Heart left ventricle (tissue), 13 donors: ENCODE measurements around the gene FGF22.

ENCODE experiments used
- POLR2A ChIP-seq, 2 donors: fragments of 450-650 bp; IDR thresholded peaks; one replicate each; pipeline ENCODE4 v1.6.1; 2017; ENCODE audit warnings: antibody characterized with exemption in 2 of 2, mild to moderate bottlenecking in 2 of 2, moderate library complexity in 2 of 2
- TF ChIP-seq, protein P1 (sequence below), 12 donors: fragments of 200-600 bp; sonication (generic) in 4 of 12; IDR thresholded peaks; one replicate each; pipeline versions ENCODE4 v1.5.0 to v1.8.0; 2018 to 2022; ENCODE audit warnings: antibody characterized with exemption in 12 of 12, mild to moderate bottlenecking in 5 of 12
- donor health status: ischemic (EF 13 %, LVEDD 7.1; RV severe dilation, severe dysfunction).
- donor health status: DM: no; HTN: yes; CAD: no.
- donor health status: DM: no; HTN: no; CAD: no.
- donor health status: ischemic (EF 25% LVEDD 6.9; RV normal size, moderate dysfunction).
- donor health status: ischemic (EF 25% LVEDD 5.7; RV mildly dilated, moderate dysfunction).
- donor health status: ischemic (EF 35%, LVEDD 5.7; RV mildly dilated, moderate dysfunction).
- donor health status: nonischemic (EF 11% LVEDD 7.7; RV severe dilation, severe dysfunction).
- donor health status: DM: yes; HTN: yes; CAD: no.
- donor health status: PGD.
- donor health status: ischemic (EF 29% LVEDD 5.4; RV normal size, mild dysfunction).
- donor health status: nonischemic (EF 23%, LVEDD 6.1; RV moderate dilation, normal function).

DNA sequence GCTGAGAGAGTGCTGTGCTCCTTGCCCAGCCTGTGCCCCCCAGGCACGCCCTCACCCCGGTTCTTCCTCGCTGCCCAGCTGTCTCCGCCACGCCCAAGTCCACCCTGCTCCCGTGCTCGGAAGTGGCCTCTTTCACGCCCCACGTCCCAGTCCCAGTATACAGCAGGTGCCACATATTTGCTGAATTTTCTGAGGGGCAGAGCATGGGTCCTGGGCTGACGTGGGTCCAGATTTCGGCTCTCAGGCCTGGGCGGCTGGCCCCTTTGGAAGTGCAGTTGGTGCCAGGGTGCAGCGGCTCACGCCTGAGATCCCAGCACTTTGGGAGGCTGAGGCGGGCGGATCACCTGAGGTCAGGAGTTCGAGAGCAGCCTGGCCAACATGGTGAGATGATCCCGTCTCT, 46.6 kb upstream of the FGF22 start:
- TF ChIP-seq, protein P1, sequence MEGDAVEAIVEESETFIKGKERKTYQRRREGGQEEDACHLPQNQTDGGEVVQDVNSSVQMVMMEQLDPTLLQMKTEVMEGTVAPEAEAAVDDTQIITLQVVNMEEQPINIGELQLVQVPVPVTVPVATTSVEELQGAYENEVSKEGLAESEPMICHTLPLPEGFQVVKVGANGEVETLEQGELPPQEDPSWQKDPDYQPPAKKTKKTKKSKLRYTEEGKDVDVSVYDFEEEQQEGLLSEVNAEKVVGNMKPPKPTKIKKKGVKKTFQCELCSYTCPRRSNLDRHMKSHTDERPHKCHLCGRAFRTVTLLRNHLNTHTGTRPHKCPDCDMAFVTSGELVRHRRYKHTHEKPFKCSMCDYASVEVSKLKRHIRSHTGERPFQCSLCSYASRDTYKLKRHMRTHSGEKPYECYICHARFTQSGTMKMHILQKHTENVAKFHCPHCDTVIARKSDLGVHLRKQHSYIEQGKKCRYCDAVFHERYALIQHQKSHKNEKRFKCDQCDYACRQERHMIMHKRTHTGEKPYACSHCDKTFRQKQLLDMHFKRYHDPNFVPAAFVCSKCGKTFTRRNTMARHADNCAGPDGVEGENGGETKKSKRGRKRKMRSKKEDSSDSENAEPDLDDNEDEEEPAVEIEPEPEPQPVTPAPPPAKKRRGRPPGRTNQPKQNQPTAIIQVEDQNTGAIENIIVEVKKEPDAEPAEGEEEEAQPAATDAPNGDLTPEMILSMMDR (IDR thresholded peaks at IDR 0.05) = no peak
- no peak for TF ChIP-seq POLR2A (IDR thresholded peaks at IDR 0.05)
